ENCODE data around the gene TTLL10. TPM values are rescaled to one million over a fixed set of nuclear protein-coding genes. Genes with fewer than 3 reads are reported as not detected.

The TTLL10 gene
- total and polyA plus RNA-seq, 7 experiments from 2014 or later = 0.58 to 0.80 TPM; not detected in 5

DNA sequence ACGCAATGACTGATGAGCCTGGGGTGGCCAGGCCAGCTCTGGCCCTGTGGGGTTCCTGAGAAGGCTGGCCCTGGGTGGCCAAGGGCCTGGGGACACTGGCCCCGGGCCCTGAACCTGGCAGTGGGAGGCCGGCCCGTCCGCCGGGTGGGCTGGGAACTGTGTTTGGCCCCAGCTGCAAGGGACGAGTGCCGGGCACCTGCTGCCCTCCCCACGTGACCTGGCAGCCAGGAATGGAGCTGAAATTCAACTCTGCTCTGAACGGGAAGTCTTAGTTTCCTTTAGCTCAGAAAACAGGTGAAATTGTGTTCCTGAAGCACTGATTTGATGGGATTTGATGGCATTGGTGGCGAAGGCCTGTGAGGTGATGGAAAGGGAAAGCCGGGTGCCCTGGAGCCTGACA lies 8.2 kb upstream of the TTLL10 start:
- CTCF ChIA-PET = no interaction called here
- no peaks in the 10 kb centered on the region for H3K9me3 ChIP-seq (ENCODE audit: control insufficient read depth in 2 of 3, low read length in 3 of 3)
- H3K27me3 ChIP-seq (ENCODE audit: control insufficient read depth in 2 of 2, insufficient read depth in 2 of 2, low read length in 2 of 2) = no peaks in the 10 kb centered on the region
- H3K36me3 ChIP-seq (ENCODE audit: control insufficient read depth in 2 of 3, insufficient read depth in 3 of 3, low read length in 3 of 3) = no peaks in the 10 kb centered on the region
- H3K4me3 ChIP-seq (ENCODE audit: low read length) = no peak overlapping the region
- H3K4me1 ChIP-seq (ENCODE audit: control insufficient read depth in 2 of 2, insufficient read depth in 2 of 2, low read length in 2 of 2) = no peaks in the 10 kb centered on the region
- no peak overlapping the region for H3K27ac ChIP-seq (ENCODE audit: low read depth, low read length)
- POLR2A ChIA-PET = no interaction called here
- Mint-ChIP-seq H3K4me3 (peak overlapping the region in 1 of 10 donors; percentile 11), H3K27ac (peak overlapping the region in 2 of 9 donors; percentile 31 to 51), H3K9me3 (no peaks in the 10 kb centered on the region), H3K4me1 (peaks cover 4 to 6% (median 5%) of the 10 kb centered on the region in 7 donors), H3K27me3 (peaks cover 0 to 6% (median 4%) of the 10 kb centered on the region in 5 donors), H3K36me3 (no peaks in the 10 kb centered on the region)
- ATAC-seq (no peak), DNase-seq (no peak)
- intact Hi-C loops (cut with micrococcal nuclease) = no loop called here

DNA sequence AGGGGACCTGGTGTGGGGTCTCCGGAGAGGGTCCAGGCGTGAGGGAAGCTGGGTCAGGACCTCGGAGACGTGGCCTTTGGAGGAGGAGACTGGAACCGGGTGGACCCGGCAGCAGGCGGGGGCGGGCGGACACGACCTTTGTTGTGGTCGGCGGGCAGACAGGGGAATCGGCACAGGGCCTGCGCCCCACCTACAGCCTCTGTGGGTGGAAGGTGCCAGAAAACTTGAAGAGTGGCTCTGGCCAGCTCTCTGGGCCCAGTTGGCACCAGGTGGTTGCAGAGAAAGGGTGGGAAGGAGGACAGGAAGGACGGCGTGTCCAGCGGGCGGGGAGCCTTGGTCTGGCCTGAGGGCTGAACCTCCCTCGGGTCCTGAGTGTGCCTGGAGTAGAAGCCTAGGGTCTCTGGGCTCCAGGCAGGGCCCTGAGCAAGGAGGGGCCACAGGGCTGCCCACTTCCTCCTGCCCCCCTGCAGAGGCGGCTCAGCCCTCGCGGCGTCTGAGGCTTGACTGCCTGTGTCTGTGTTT lies 7.7 kb upstream of the TTLL10 start:
- H3K27ac ChIP-seq (ENCODE audit: low read depth, low read length) = no peak overlapping the region
- Mint-ChIP-seq H3K4me1 (peaks cover 4 to 6% (median 5%) of the 10 kb centered on the region in 7 donors), H3K9me3 (no peaks in the 10 kb centered on the region), H3K4me3 (peak overlapping the region in 1 of 10 donors; percentile 11), H3K36me3 (no peaks in the 10 kb centered on the region), H3K27ac (peak overlapping the region in 2 of 9 donors; percentile 31 to 51), H3K27me3 (peaks cover 0 to 6% (median 4%) of the 10 kb centered on the region in 5 donors)
- H3K9me3 ChIP-seq (ENCODE audit: control insufficient read depth in 2 of 3, low read length in 3 of 3) = no peaks in the 10 kb centered on the region
- DNase-seq = peak in 1 of 9 donors; percentile 7
- intact Hi-C loops (cut with micrococcal nuclease) = no loop called here
- CTCF ChIA-PET = no interaction called here
- H3K4me1 ChIP-seq (ENCODE audit: control insufficient read depth in 2 of 2, insufficient read depth in 2 of 2, low read length in 2 of 2) = no peaks in the 10 kb centered on the region
- POLR2A ChIA-PET = no interaction called here
- H3K4me3 ChIP-seq (ENCODE audit: low read length) = no peak overlapping the region
- no peaks in the 10 kb centered on the region for H3K36me3 ChIP-seq (ENCODE audit: control insufficient read depth in 2 of 3, insufficient read depth in 3 of 3, low read length in 3 of 3)
- H3K27me3 ChIP-seq (ENCODE audit: control insufficient read depth in 2 of 2, insufficient read depth in 2 of 2, low read length in 2 of 2) = no peaks in the 10 kb centered on the region
- ATAC-seq = peak; percentile 11

DNA sequence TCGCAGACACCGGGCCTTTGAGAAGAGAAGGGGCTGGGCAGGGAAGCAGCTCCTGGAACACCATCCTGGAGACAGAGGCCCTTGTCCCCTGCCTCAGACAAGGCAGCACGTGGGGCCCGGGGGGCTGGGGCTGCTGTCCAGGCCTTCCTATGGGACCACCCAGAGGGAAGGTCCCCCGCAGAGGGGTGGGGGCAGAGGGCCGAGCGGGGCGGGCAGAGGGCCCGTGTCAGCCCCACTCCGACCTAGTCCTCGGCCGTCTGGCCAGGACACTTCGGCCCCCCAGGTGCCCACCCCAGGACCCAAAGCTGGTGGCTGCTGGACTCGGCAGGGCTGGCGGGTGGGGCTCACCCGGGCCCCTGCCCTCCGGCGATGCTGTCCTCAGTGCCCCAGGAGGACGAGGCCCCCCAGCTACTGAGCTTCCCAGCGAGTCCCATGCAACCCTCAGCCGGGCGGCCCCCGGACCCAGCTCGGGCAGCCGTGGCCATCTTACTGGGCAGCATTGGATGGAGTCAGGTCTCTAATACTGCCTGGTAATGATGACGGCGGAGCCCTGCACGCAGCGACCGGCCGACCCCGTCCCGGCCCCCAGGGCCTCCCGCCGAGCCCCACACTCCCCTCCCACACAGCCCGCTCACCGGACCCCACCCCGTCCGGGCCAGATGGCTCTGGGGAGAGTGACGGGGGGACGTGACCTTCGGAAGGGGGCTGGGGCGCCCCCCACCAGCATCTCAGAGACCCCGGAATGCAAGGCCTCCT lies 6.9 kb upstream of the TTLL10 start:
- Mint-ChIP-seq H3K4me3 (no peak overlapping the region), H3K36me3 (no peaks in the 10 kb centered on the region), H3K4me1 (peaks cover 4 to 6% (median 5%) of the 10 kb centered on the region in 7 donors), H3K9me3 (no peaks in the 10 kb centered on the region), H3K27me3 (peaks cover 0 to 6% (median 4%) of the 10 kb centered on the region in 5 donors), H3K27ac (no peak overlapping the region)
- H3K4me1 ChIP-seq (ENCODE audit: control insufficient read depth in 2 of 2, insufficient read depth in 2 of 2, low read length in 2 of 2) = no peaks in the 10 kb centered on the region
- ATAC-seq = no peak
- intact Hi-C loops (cut with micrococcal nuclease) = no loop called here
- CTCF ChIA-PET = no interaction called here
- no peaks in the 10 kb centered on the region for H3K36me3 ChIP-seq (ENCODE audit: control insufficient read depth in 2 of 3, insufficient read depth in 3 of 3, low read length in 3 of 3)
- H3K4me3 ChIP-seq (ENCODE audit: low read length) = no peak overlapping the region
- no peaks in the 10 kb centered on the region for H3K9me3 ChIP-seq (ENCODE audit: control insufficient read depth in 2 of 3, low read length in 3 of 3)
- H3K27ac ChIP-seq (ENCODE audit: low read depth, low read length) = no peak overlapping the region
- no peak for DNase-seq
- no peaks in the 10 kb centered on the region for H3K27me3 ChIP-seq (ENCODE audit: control insufficient read depth in 2 of 2, insufficient read depth in 2 of 2, low read length in 2 of 2)
- POLR2A ChIA-PET = no interaction called here

DNA sequence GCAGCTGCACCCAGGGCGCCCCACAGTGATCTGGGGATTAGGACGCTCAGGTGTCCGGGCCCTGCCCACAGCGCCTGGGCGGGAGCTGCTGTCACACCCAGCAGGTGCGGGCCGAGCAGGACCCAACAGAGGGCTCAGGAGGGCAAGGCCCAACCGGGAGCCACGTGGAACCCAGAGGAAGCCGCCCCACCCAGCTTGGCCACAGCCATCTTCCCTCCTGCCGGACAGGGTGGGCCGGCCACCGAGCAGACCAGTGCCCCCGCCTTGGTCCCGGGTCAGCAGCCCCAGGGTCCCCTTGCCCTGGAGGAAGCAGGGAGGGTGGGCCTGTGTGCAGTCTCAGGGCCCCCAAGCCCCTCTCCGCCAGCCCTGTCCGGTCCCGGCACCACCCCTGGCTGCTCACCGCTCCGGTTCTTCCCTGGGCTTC lies 6.3 kb upstream of the TTLL10 start:
- no peaks in the 10 kb centered on the region for H3K4me1 ChIP-seq (ENCODE audit: control insufficient read depth in 2 of 2, insufficient read depth in 2 of 2, low read length in 2 of 2)
- H3K27ac ChIP-seq (ENCODE audit: low read depth, low read length) = no peak overlapping the region
- ATAC-seq (no peak), DNase-seq (no peak)
- H3K27me3 Mint-ChIP-seq = peaks cover 0 to 11% (median 4%) of the 10 kb centered on the region in 5 donors
- no peaks in the 10 kb centered on the region for H3K9me3 Mint-ChIP-seq
- H3K4me3 ChIP-seq (ENCODE audit: low read length) = no peak overlapping the region
- H3K27me3 ChIP-seq (ENCODE audit: control insufficient read depth in 2 of 2, insufficient read depth in 2 of 2, low read length in 2 of 2) = no peaks in the 10 kb centered on the region
- H3K36me3 Mint-ChIP-seq = no peaks in the 10 kb centered on the region
- no peaks in the 10 kb centered on the region for H3K9me3 ChIP-seq (ENCODE audit: control insufficient read depth in 2 of 3, low read length in 3 of 3)
- H3K4me1 Mint-ChIP-seq = peaks cover 5 to 12% (median 9%) of the 10 kb centered on the region in 7 donors
- ChIA-PET POLR2A (no interaction called here), CTCF (interaction anchor here (0.7 kb wide), 1 partner anchor 11 kb away, joined by 3 read pairs; no protein-coding TSS in a partner anchor)
- no peaks in the 10 kb centered on the region for H3K36me3 ChIP-seq (ENCODE audit: control insufficient read depth in 2 of 3, insufficient read depth in 3 of 3, low read length in 3 of 3)
- no peak overlapping the region for H3K27ac Mint-ChIP-seq
- H3K4me3 Mint-ChIP-seq = no peak overlapping the region
- intact Hi-C loops (cut with micrococcal nuclease) = no loop called here

DNA sequence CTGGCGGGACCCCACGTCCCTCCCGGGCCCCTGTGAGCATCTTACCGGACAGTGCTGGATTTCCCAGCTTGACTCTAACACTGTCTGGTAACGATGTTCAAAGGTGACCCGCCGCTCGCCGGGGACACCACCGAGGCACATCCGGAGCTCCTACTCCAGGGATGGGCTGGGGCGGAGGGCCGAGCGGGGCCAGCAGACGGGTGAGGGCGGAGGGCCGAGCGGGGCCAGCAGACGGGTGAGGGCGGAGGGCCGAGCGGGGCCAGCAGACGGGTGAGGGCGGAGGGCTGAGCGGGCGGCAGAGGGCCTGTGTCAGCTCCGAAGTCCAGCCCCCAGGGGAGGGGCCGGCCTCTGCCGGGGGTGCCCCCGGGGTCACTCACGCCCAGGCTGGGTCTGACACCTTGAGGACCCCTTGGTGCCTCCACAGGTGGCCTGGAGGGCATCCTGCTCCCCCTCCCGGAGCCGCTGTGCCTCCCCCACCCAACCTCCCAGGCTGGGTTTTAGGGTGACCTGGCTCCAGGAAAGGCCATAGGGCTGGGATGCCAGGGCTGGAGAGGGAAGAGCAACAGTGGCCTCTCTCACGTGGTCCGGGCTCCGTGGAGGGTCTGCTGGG lies 5.7 kb upstream of the TTLL10 start:
- peaks cover 0 to 11% (median 4%) of the 10 kb centered on the region in 5 donors for H3K27me3 Mint-ChIP-seq
- Histone ChIP-seq H3K9me3 (ENCODE audit: control insufficient read depth in 2 of 3, low read length in 3 of 3) (no peaks in the 10 kb centered on the region), H3K27me3 (ENCODE audit: control insufficient read depth in 2 of 2, insufficient read depth in 2 of 2, low read length in 2 of 2) (no peaks in the 10 kb centered on the region), H3K36me3 (ENCODE audit: control insufficient read depth in 2 of 3, insufficient read depth in 3 of 3, low read length in 3 of 3) (no peaks in the 10 kb centered on the region), H3K4me3 (ENCODE audit: low read length) (no peak overlapping the region), H3K4me1 (ENCODE audit: control insufficient read depth in 2 of 2, insufficient read depth in 2 of 2, low read length in 2 of 2) (peaks cover under 1 to 1% of the 10 kb centered on the region in 2 donors), H3K27ac (ENCODE audit: low read depth, low read length) (no peak overlapping the region)
- H3K27ac Mint-ChIP-seq = no peak overlapping the region
- intact Hi-C loops (cut with micrococcal nuclease) = no loop called here
- CTCF ChIA-PET = interaction anchor here (0.7 kb wide), 1 partner anchor 11 kb away, joined by 3 read pairs; no protein-coding TSS in a partner anchor
- DNase-seq (no peak), ATAC-seq (no peak)
- H3K4me3 Mint-ChIP-seq = no peak overlapping the region
- H3K4me1 Mint-ChIP-seq = peaks cover 5 to 15% (median 9%) of the 10 kb centered on the region in 7 donors
- POLR2A ChIA-PET = no interaction called here
- no peaks in the 10 kb centered on the region for H3K9me3 Mint-ChIP-seq
- H3K36me3 Mint-ChIP-seq = no peaks in the 10 kb centered on the region

DNA sequence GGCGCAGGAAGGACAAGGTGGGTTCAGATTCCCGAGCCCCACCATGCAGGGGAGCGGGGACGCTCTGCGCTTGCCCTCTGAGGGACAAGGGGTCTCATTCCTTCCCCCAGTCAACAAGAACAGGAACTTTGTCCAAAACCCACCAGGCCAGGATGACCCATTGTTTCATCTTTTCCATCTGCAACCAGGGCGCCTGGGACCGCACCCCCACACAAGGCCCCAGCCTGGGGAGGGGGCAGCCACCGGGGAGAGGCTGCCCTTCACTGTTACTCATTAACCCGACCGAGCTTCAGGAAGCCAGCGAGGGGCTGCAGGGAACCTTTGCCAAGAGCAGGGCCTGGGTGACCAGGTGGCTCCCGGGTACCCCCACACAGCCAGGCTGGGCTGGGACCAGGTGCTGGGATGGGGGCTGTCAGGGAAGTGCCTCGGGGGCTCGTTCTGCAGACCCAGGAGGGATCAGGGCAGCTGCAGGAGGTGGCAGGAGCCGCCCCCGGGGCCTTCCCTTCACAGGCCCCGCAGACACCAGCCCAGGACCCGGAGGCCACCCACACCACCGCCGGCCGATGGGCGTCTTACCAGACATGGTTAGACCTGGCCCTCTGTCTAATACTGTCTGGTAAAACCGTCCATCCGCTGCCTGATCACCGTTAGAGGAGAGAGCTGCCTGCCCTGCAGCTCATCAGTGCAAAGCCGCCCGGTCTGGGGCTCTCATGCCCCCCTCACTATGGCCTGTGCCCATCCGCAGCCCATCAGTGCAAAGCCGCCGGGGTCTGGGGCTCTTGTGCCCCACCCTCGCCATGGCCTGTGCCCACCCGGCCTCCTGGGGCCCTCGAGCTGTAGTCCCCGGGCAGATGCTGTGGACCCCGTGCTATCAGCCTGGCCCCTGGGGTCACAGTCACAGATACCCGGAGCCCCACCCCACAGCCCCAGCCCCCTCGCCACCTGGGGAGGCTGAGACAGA lies 4.9 kb upstream of the TTLL10 start:
- H3K4me1 Mint-ChIP-seq = peaks cover 5 to 20% (median 9%) of the 10 kb centered on the region in 7 donors
- peaks cover 6 to 9% of the 10 kb centered on the region in 2 donors for H3K4me1 ChIP-seq (ENCODE audit: control insufficient read depth in 2 of 2, insufficient read depth in 2 of 2, low read length in 2 of 2)

More for the DNA sequence above, 4.9 kb upstream of the TTLL10 start:
- Histone ChIP-seq H3K27me3 (ENCODE audit: control insufficient read depth in 2 of 2, insufficient read depth in 2 of 2, low read length in 2 of 2) (no peaks in the 10 kb centered on the region), H3K36me3 (ENCODE audit: control insufficient read depth in 2 of 3, insufficient read depth in 3 of 3, low read length in 3 of 3) (no peaks in the 10 kb centered on the region), H3K9me3 (ENCODE audit: control insufficient read depth in 2 of 3, low read length in 3 of 3) (no peaks in the 10 kb centered on the region), H3K4me3 (ENCODE audit: low read length) (no peak overlapping the region), H3K27ac (ENCODE audit: low read depth, low read length) (no peak overlapping the region)
- H3K27me3 Mint-ChIP-seq = peaks cover 0 to 11% (median 4%) of the 10 kb centered on the region in 5 donors
- no peak for ATAC-seq
- intact Hi-C loops (cut with micrococcal nuclease) = no loop called here
- H3K9me3 Mint-ChIP-seq = no peaks in the 10 kb centered on the region
- no peak overlapping the region for H3K27ac Mint-ChIP-seq
- DNase-seq = no peak
- peak overlapping the region in 1 of 10 donors; percentile 28 for H3K4me3 Mint-ChIP-seq
- ChIA-PET POLR2A (no interaction called here), CTCF (no interaction called here)
- H3K36me3 Mint-ChIP-seq = no peaks in the 10 kb centered on the region

Data from naive thymus-derived CD4-positive, alpha-beta T cell (primary cell).